AG04450 (cell line): ENCODE results near the gene ZNF132. TPM values are rescaled to one million over a fixed set of nuclear protein-coding genes. Genes with fewer than 3 reads are reported as not detected.

Experiments
- CTCF ChIA-PET: fragments of 300-600, 350-600 bp; formaldehyde crosslinking; extraction: SDS; loops from one replicate; lab custom pipeline; 2022; ENCODE audit warnings: antibody characterized with exemption, inconsistent platforms; lab: Charles Lee
- POLR2A ChIA-PET: fragments of 350-600 bp; formaldehyde crosslinking; extraction: SDS; loops from one replicate; lab custom pipeline; 2021; ENCODE audit warnings: antibody characterized with exemption, inconsistent platforms; lab: Yijun Ruan, JAX
- DNase-seq: peaks from one replicate; pipeline ENCODE4 v3.0.0-alpha.2; 2011; ENCODE audit warnings: low read depth, low spot score
- H3K27ac ChIP-seq: one replicate; pipeline ENCODE4 v1.5.1; 2012; ENCODE audit warnings: low read depth, low read length, control low read depth
- H3K27me3 ChIP-seq: one replicate; pipeline ENCODE4 v1.6.0; 2012; ENCODE audit warnings: low read length; ENCODE audit not compliant: control insufficient read depth, insufficient read depth
- H3K4me3 ChIP-seq: 2 replicates; pipeline ENCODE4 v1.5.1; 2011; ENCODE audit warnings: mild to moderate bottlenecking, low read depth, low read length, control low read depth
- H3K9me3 ChIP-seq: 2 replicates; pipeline ENCODE4 v1.5.1; 2012; ENCODE audit warnings: low read length; ENCODE audit not compliant: control insufficient read depth, insufficient read depth
- polyA plus RNA-seq: library from polyadenylated mRNA; depleted of rRNA; stranded (reverse); fragments of >200 nt; gene quantifications from 2 replicates; pipeline ENCODE4 v1.2.3, GENCODE V29; 2011; rRNA removed
- small RNA-seq: library from RNA; depleted of rRNA; stranded (forward); fragments of <200 nt; gene quantifications from one replicate; pipeline ENCODE3, GENCODE V24; 2012; ENCODE audit warnings: low read depth; ENCODE audit not compliant: insufficient read length
- TF ChIP-seq, protein P1 (sequence below): IDR thresholded peaks from 2 replicates; pipeline ENCODE4 v1.5.1; 2011; ENCODE audit warnings: low read depth, low read length, control low read depth, inconsistent platforms

ZNF132 gene
- polyA plus RNA-seq, 1 experiment = 4.6 TPM

- peak within 1 kb of the TSS; percentile 99 for H3K27ac ChIP-seq
Measured at GRCh38 chr19:58386576-58387337, 53.2 kb downstream of the ZNF132 start, which contains the start of gene RPS5. RPS5 (plus strand) TSS chr19:58387269; CDS start chr19:58388138, 869 bp downstream.

DNA sequence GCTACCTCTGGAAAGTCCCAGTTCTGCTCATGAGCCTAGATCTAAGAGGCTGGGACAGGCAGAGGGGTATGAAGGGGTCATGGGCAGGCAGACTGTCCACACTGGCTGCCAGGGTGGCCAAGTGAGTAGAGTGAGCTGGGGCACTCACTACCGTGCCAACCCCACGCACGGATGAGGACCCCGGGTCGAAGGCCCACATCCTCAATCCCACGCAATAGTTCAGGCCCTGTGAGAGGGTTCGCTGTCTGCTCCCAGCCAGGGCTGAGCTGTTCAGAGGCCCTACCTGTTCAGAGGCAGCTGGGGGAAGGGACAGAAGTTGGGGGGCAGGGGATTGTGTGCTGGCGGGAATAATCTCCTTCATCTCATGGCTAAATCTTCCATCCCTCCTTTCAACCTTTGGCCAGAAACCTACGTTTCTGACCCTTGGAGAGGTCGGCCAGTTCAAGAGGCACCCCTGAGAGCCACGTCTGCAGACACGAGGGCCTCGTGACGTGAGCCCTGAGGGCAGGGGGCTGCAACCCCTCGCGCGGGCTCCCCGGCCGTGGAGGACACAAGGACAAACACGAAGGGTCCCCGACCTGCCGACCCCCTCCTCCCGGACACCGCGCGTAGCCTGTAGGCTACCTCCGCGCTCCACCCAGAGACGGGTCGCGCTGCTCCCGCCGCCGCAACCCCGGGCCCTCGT lies 53.9 kb downstream of the ZNF132 start:
- peak overlapping the region; percentile 99 for H3K27ac ChIP-seq
- no peaks in the 10 kb centered on the region for H3K27me3 ChIP-seq
- H3K4me3 ChIP-seq = peak overlapping the region; percentile 97
- H3K9me3 ChIP-seq = no peaks in the 10 kb centered on the region; the same call in 1 of the 2 replicates
- TF ChIP-seq, protein P1, sequence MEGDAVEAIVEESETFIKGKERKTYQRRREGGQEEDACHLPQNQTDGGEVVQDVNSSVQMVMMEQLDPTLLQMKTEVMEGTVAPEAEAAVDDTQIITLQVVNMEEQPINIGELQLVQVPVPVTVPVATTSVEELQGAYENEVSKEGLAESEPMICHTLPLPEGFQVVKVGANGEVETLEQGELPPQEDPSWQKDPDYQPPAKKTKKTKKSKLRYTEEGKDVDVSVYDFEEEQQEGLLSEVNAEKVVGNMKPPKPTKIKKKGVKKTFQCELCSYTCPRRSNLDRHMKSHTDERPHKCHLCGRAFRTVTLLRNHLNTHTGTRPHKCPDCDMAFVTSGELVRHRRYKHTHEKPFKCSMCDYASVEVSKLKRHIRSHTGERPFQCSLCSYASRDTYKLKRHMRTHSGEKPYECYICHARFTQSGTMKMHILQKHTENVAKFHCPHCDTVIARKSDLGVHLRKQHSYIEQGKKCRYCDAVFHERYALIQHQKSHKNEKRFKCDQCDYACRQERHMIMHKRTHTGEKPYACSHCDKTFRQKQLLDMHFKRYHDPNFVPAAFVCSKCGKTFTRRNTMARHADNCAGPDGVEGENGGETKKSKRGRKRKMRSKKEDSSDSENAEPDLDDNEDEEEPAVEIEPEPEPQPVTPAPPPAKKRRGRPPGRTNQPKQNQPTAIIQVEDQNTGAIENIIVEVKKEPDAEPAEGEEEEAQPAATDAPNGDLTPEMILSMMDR = no peak
- ChIA-PET POLR2A (interaction anchor here (0.6 to 1.2 kb wide), 4 partner anchors 12 to 213 kb away, joined by 3 read pairs; partner anchors contain the start of gene ZBTB45), CTCF (no interaction called here)
- DNase-seq = no peak

More at GRCh38 chr19:58386576-58387337, 53.2 kb downstream of the ZNF132 start, which contains the start of gene RPS5:
- no peaks in the 10 kb centered on the region; the same call in 1 of the 2 replicates for H3K9me3 ChIP-seq
- ChIA-PET POLR2A (interaction anchor here (0.6 to 1.5 kb wide), 4 partner anchors 13 to 213 kb away, joined by 3 to 4 read pairs (median 3); partner anchors contain the start of gene ZBTB45), CTCF (no interaction called here)
- DNase-seq = peak; percentile 98
- H3K4me3 ChIP-seq = peak within 1 kb of the TSS; percentile 97
- no peaks in the 10 kb centered on the region for H3K27me3 ChIP-seq
- TF ChIP-seq, protein P1 = no peak

GRCh38 chr19:58385313-58385890 lies 54.6 kb downstream of the ZNF132 start:
- no peak for DNase-seq
- Histone ChIP-seq H3K9me3 (no peaks in the 10 kb centered on the region; the same call in 1 of the 2 replicates), H3K27ac (peak overlapping the region; percentile 99), H3K4me3 (peak overlapping the region; percentile 97), H3K27me3 (no peaks in the 10 kb centered on the region)
- TF ChIP-seq, protein P1 = no peak
- ChIA-PET POLR2A (interaction anchor here (0.6 to 1.2 kb wide), 2 partner anchors 37 to 135 kb away, joined by 3 read pairs; partner anchors contain the start of gene ZBTB45), CTCF (no interaction called here)

DNA sequence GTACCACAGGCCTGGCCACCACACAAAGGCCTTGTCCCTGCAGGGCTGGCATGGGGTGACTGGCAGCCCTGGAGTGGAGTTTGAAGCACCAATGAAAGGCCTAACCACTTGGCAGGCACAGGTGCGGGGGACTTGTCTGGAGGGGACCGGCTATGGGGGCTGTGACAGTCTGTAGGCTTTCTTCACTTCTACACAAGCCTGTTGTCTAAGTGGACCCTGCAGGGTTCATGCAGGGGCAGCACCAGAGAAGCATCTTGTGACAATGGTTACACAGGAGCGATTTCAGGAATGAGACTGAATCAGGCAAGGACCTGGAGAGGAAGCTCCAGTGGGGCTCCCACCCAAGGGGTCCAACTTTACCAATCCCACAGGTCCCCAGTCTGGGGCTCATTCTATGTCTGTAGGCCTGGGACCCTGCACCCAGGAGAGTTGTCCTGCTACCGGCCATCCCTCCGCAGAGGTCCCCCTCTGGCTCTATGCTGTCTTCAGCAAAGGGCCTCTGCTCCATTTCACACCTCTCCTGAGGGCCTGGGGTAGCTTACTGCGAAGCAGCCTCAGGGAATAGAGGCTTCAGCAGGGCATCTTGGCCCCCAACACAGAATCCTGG lies 56.9 kb downstream of the ZNF132 start:
- Histone ChIP-seq H3K27ac (no peak overlapping the region), H3K9me3 (no peaks in the 10 kb centered on the region; the same call in 1 of the 2 replicates), H3K4me3 (no peak overlapping the region), H3K27me3 (no peaks in the 10 kb centered on the region)
- ChIA-PET POLR2A (interaction anchor here (0.7 kb wide), 2 partner anchors 12 to 21 kb away, joined by 3 to 4 read pairs; partner anchors contain the start of genes RNF225 and ZNF497), CTCF (no interaction called here)
- TF ChIP-seq, protein P1 = no peak
- no peak for DNase-seq

Small RNA genes lying within 50 kb of the gene (small RNA-seq; reads per million reads assigned to genes)
- gene MIR4754 = 0.81 reads per million
- not detected for gene RNU6-1337P

Other genes starting within 250 kb of the ZNF132 start
- 26.4 and 27.5 TPM in 2 replicates for gene ZNF544, start 211.2 kb downstream of the ZNF132 start, polyA plus RNA-seq
- 3.2 and 3.5 TPM in 2 replicates for gene ZNF8, start 161.2 kb downstream of the ZNF132 start, polyA plus RNA-seq
- gene ERVK3-1, start 134.8 kb downstream of the ZNF132 start, polyA plus RNA-seq = 41.9 and 44.5 TPM in 2 replicates
- gene ZSCAN22, start 113.2 kb downstream of the ZNF132 start, polyA plus RNA-seq = 2.6 and 2.7 TPM in 2 replicates
- gene A1BG, start 86.7 kb downstream of the ZNF132 start, polyA plus RNA-seq = 7.5 and 13.2 TPM in 2 replicates
- gene ZNF497, start 77.4 kb downstream of the ZNF132 start, polyA plus RNA-seq = 0.06 TPM in 2 replicates
- 0.33 and 0.37 TPM in 2 replicates for gene ZNF837, start 59.1 kb downstream of the ZNF132 start, polyA plus RNA-seq
- gene RPS5, start 52.9 kb downstream of the ZNF132 start, polyA plus RNA-seq = 1,927 and 2,646 TPM in 2 replicates
- not detected in 2 replicates for gene RNF225, start 44.5 kb downstream of the ZNF132 start, polyA plus RNA-seq
- gene ZNF584, start 31.5 kb downstream of the ZNF132 start, polyA plus RNA-seq = 11.9 and 14.3 TPM in 2 replicates
- gene ZNF324B, start 11.5 kb upstream of the ZNF132 start, polyA plus RNA-seq = 1.8 and 2.3 TPM in 2 replicates
- 4.4 and 4.6 TPM in 2 replicates for gene ZNF324, start 26.9 kb upstream of the ZNF132 start, polyA plus RNA-seq
- gene ZNF446, start 36.2 kb upstream of the ZNF132 start, polyA plus RNA-seq = 3.7 and 5.2 TPM in 2 replicates
- 7.4 and 9.8 TPM in 2 replicates for gene SLC27A5, start 71.8 kb upstream of the ZNF132 start, polyA plus RNA-seq
- gene ZBTB45, start 79.7 kb upstream of the ZNF132 start, polyA plus RNA-seq = 4.2 and 6.8 TPM in 2 replicates
- 313 and 413 TPM in 2 replicates for gene TRIM28, start 103.9 kb upstream of the ZNF132 start, polyA plus RNA-seq
- 173 and 181 TPM in 2 replicates for gene CHMP2A, start 115.0 kb upstream of the ZNF132 start, polyA plus RNA-seq
- gene UBE2M, start 118.5 kb upstream of the ZNF132 start, polyA plus RNA-seq = 82.5 and 85.1 TPM in 2 replicates
- gene MZF1, start 133.2 kb upstream of the ZNF132 start, polyA plus RNA-seq = 5.5 and 6.2 TPM in 2 replicates